Panc1 (cell line): Measurements from ENCODE around the gene USH1G. TPM values are rescaled to one million over a fixed set of nuclear protein-coding genes. Genes with fewer than 3 reads are reported as not detected.

Source experiments
- ATAC-seq: fragments of 200-7000 bp; cut with Tn5 transposase; 2 replicates; pipeline ENCODE4 v1.9.1; 2020; ENCODE audit warnings: mild to moderate bottlenecking, moderate library complexity
- BruUV-seq: library from RNA; stranded (reverse); fragments of 400-500 nt; replicated peaks from 2 replicates; lab custom pipeline; 2021; lab: Mats Ljungman, UMichigan
- CTCF ChIA-PET: fragments of 300-600 bp; sonication (Branson Sonifier 250); formaldehyde crosslinking; loops from one replicate; lab custom pipeline; 2022; ENCODE audit warnings: antibody characterized with exemption; lab: Charles Lee
- POLR2A ChIA-PET: fragments of 300-600 bp; sonication (Branson Sonifier 250); formaldehyde crosslinking; loops from one replicate; lab custom pipeline; 2022; ENCODE audit warnings: antibody characterized with exemption; lab: Charles Lee
- DNase-seq: peaks from one replicate; pipeline ENCODE4 v3.0.0-alpha.2; 2010; ENCODE audit warnings: low read depth, low spot score
- H3K27ac ChIP-seq: 2 replicates; pipeline ENCODE4 v1.5.1; 2011; ENCODE audit warnings: mild to moderate bottlenecking, low read length, inconsistent platforms
- H3K27me3 ChIP-seq: fragments of 200-500 bp; sonication (Bioruptor generic); 2 replicates; pipeline ENCODE4 v1.6.0; 2014; ENCODE audit warnings: low read length, inconsistent platforms; ENCODE audit not compliant: control insufficient read depth, insufficient read depth
- H3K36me3 ChIP-seq: fragments of 200-500 bp; sonication (Bioruptor generic); 2 replicates; pipeline ENCODE4 v1.5.1; 2014; ENCODE audit warnings: inconsistent platforms, mild to moderate bottlenecking, low read length, moderate library complexity; ENCODE audit not compliant: control insufficient read depth, insufficient read depth
- H3K4me1 ChIP-seq: 2 replicates; pipeline ENCODE4 v1.5.1; 2011; ENCODE audit warnings: inconsistent platforms, mild to moderate bottlenecking, low read length, moderate library complexity; ENCODE audit not compliant: control insufficient read depth, insufficient read depth
- H3K4me3 ChIP-seq, 2 experiments: 2 replicates each; pipeline ENCODE4 v1.5.1; 2011 to 2012; ENCODE audit warnings: low read depth in 2 of 2, low read length in 2 of 2, mild to moderate bottlenecking in 2 of 2, inconsistent platforms in 1 of 2, moderate library complexity in 1 of 2
- H3K9me3 ChIP-seq: fragments of 200-500 bp; sonication (Bioruptor generic); 2 replicates; pipeline ENCODE4 v1.5.1; 2014; ENCODE audit warnings: low read depth, mild to moderate bottlenecking, inconsistent platforms, low read length, moderate library complexity; ENCODE audit not compliant: control insufficient read depth, insufficient read depth
- POLR2AphosphoS5 ChIP-seq: IDR thresholded peaks from 2 replicates; pipeline ENCODE4 v1.6.1; 2012; ENCODE audit warnings: mild to moderate bottlenecking, low read depth, low read length, moderate library complexity
- SIN3A ChIP-seq: IDR thresholded peaks from 2 replicates; pipeline ENCODE4 v1.6.1; 2012; ENCODE audit warnings: low read depth, mild to moderate bottlenecking, low read length, moderate library complexity, borderline replicate concordance; ENCODE audit not compliant: insufficient read depth
- TCF7L2 ChIP-seq: IDR thresholded peaks from 2 replicates; pipeline ENCODE4 v1.6.1; 2011; ENCODE audit warnings: mild to moderate bottlenecking, low read depth, low read length, inconsistent platforms
- in situ Hi-C: cut with HindIII; loops from 2 replicates; pipeline ENCODE4 v1.10.0; 2016; ENCODE audit warnings: low sequenced_read_pairs, low pct_unique_long_range_greater_than_20kb
- intact Hi-C: fragments of 100-400 bp; cut with micrococcal nuclease; formaldehyde crosslinking; loops from one replicate; pipeline ENCODE4 v1.10.0; 2022; ENCODE audit not compliant: unreplicated experiment
- total RNA-seq: library from RNA; stranded (reverse); gene quantifications from one replicate; pipeline ENCODE4 v1.2.1, GENCODE V29; 2021; ENCODE audit not compliant: unreplicated experiment
- TF ChIP-seq, protein P1 (sequence below), 2 experiments: IDR thresholded peaks; 2 replicates each; pipeline ENCODE4 v1.6.1; 2011 to 2012; ENCODE audit warnings: low read depth in 2 of 2, control low read depth in 1 of 2, low read length in 1 of 2, mild to moderate bottlenecking in 1 of 2, moderate library complexity in 1 of 2; ENCODE audit not compliant: insufficient read depth in 1 of 2
- TF ChIP-seq, protein P2 (sequence below): fragments of 450-650 bp; IDR thresholded peaks from 2 replicates; pipeline ENCODE4 v1.5.1; 2017; ENCODE audit warnings: mild to moderate bottlenecking

Gene USH1G
- total RNA-seq, 1 experiment from 2014 or later = not detected

DNA sequence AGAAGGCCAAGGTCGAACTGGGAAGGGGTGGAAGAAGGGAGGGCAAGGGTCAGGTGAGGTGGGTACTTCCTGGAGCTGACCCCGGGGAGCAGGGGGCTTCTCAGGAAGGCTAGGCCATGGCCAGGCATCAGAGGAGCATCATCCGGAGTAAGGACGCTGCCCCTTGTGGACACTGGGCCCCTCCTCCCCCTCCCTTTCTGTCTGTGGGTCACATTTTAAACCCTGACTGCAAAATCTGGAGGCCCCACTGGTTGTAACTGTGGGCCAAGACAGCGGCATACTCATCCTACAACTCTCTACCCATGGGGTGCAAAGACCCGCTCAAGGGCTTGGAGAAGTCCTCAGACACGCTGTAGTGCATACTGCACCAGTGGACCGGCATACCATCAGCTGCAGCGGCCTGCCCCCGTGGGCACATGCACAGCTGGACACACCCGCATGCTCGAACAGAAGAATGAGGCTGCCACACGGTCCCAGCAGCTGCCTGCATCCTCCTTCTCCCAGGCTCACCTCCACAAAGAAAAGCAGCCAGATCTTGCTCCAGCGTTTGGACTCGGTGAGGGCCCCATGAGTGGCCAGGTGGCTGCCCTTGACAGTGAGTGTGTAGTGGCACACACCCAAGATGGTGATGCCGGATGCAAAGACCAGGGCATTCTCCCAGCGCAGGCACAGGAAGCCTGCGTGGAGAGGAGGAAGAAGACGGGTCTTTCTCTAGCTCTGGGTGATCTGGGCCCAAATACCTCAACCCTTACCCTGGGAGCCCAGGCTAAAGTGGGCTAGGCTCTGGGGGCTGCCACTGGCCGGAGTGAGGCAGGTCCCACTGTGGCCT lies 30.8 kb downstream of the USH1G start:
- intact Hi-C loops = no loop called here
- H3K36me3 ChIP-seq = no peaks in the 10 kb centered on the region
- H3K27ac ChIP-seq = no peak overlapping the region
- H3K4me3 ChIP-seq = no peak overlapping the region
- no peak for TF ChIP-seq SIN3A
- TF ChIP-seq, protein P1, sequence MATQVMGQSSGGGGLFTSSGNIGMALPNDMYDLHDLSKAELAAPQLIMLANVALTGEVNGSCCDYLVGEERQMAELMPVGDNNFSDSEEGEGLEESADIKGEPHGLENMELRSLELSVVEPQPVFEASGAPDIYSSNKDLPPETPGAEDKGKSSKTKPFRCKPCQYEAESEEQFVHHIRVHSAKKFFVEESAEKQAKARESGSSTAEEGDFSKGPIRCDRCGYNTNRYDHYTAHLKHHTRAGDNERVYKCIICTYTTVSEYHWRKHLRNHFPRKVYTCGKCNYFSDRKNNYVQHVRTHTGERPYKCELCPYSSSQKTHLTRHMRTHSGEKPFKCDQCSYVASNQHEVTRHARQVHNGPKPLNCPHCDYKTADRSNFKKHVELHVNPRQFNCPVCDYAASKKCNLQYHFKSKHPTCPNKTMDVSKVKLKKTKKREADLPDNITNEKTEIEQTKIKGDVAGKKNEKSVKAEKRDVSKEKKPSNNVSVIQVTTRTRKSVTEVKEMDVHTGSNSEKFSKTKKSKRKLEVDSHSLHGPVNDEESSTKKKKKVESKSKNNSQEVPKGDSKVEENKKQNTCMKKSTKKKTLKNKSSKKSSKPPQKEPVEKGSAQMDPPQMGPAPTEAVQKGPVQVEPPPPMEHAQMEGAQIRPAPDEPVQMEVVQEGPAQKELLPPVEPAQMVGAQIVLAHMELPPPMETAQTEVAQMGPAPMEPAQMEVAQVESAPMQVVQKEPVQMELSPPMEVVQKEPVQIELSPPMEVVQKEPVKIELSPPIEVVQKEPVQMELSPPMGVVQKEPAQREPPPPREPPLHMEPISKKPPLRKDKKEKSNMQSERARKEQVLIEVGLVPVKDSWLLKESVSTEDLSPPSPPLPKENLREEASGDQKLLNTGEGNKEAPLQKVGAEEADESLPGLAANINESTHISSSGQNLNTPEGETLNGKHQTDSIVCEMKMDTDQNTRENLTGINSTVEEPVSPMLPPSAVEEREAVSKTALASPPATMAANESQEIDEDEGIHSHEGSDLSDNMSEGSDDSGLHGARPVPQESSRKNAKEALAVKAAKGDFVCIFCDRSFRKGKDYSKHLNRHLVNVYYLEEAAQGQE (IDR thresholded peaks at IDR 0.05; ENCODE audit: insufficient read depth in 1 of 2, low read depth in 2 of 2, low read length in 1 of 2) = no peak
- TF ChIP-seq, protein P2, sequence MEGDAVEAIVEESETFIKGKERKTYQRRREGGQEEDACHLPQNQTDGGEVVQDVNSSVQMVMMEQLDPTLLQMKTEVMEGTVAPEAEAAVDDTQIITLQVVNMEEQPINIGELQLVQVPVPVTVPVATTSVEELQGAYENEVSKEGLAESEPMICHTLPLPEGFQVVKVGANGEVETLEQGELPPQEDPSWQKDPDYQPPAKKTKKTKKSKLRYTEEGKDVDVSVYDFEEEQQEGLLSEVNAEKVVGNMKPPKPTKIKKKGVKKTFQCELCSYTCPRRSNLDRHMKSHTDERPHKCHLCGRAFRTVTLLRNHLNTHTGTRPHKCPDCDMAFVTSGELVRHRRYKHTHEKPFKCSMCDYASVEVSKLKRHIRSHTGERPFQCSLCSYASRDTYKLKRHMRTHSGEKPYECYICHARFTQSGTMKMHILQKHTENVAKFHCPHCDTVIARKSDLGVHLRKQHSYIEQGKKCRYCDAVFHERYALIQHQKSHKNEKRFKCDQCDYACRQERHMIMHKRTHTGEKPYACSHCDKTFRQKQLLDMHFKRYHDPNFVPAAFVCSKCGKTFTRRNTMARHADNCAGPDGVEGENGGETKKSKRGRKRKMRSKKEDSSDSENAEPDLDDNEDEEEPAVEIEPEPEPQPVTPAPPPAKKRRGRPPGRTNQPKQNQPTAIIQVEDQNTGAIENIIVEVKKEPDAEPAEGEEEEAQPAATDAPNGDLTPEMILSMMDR = no peak
- TF ChIP-seq TCF7L2 = no peak
- no peak for TF ChIP-seq POLR2AphosphoS5
- ChIA-PET CTCF (interaction anchor here (1.1 kb wide), 1 partner anchor 14 kb away, joined by 3 read pairs; no protein-coding TSS in a partner anchor), POLR2A (no interaction called here)
- DNase-seq (no peak), ATAC-seq (peak; percentile 29; the same call in 1 of the 2 replicates)
- no TSS peak for BruUV-seq
- H3K4me1 ChIP-seq = no peaks in the 10 kb centered on the region
- in situ Hi-C loops = no loop called here
- no peaks in the 10 kb centered on the region for H3K9me3 ChIP-seq
- peaks cover 12% of the 10 kb centered on the region for H3K27me3 ChIP-seq

DNA sequence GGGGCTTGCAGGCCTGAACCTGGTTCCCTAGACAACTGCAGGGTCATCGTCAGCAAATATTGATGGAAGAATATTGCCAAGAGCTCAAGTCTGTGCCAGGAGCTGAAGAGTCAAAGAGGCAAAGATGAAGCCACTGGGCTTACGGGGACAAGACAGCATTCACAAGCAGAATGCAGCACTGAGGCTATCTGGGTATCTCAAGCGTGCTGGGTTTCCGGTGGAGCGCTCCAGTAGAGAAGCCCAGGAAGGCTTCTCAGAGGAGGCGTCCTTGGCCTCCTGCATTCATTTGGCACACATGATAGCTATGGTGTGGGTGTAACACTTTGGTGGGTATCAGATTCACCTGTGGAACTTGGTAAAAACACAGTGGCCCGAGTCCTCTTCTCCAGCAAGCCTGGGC lies 32.5 kb downstream of the USH1G start:
- Histone ChIP-seq H3K36me3 (no peaks in the 10 kb centered on the region), H3K4me3 (no peak overlapping the region), H3K9me3 (no peaks in the 10 kb centered on the region), H3K27ac (no peak overlapping the region), H3K27me3 (peaks cover 12% of the 10 kb centered on the region), H3K4me1 (no peaks in the 10 kb centered on the region)
- ATAC-seq = no peak
- TF ChIP-seq, protein P1 (IDR thresholded peaks at IDR 0.05; ENCODE audit: insufficient read depth in 1 of 2, low read depth in 2 of 2, low read length in 1 of 2) = no peak
- TF ChIP-seq SIN3A = no peak
- TF ChIP-seq, protein P2 = no peak
- no peak for TF ChIP-seq POLR2AphosphoS5
- no peak for TF ChIP-seq TCF7L2
- no TSS peak for BruUV-seq
- intact Hi-C loops = no loop called here
- ChIA-PET POLR2A (no interaction called here), CTCF (interaction anchor here (1.0 kb wide), 1 partner anchor 33 kb away, joined by 3 read pairs; the partner anchor contains the start of gene OTOP2)
- in situ Hi-C loops = no loop called here
- no peak for DNase-seq
